Measurements from ENCODE around the gene SH2B2. TPM values are rescaled to one million over a fixed set of nuclear protein-coding genes. Genes with fewer than 3 reads are reported as not detected.

The SH2B2 gene
- total and polyA plus RNA-seq, 2 experiments from 2014 or later = 5.6 to 21.9 TPM

GRCh38 chr7:102260856-102261255 lies 25.8 kb upstream of the SH2B2 start:
- H3K9me3 Mint-ChIP-seq = no peaks in the 10 kb centered on the region
- Histone ChIP-seq H3F3A (replicated peaks; ENCODE audit: low read depth) (0 out of 2 replicates have a peak, but pooled peaks cover 4% of the 10 kb centered on the region), H3K27ac (ENCODE audit: low read depth) (no peak overlapping the region), H3K36me3 (ENCODE audit: insufficient read depth) (no peaks in the 10 kb centered on the region), H3K4me1 (ENCODE audit: insufficient read depth) (no peaks in the 10 kb centered on the region), H3K79me2 (replicated peaks; ENCODE audit: insufficient read depth) (no peaks in the 10 kb centered on the region), H3K4me3 (no peak overlapping the region), H4K20me1 (replicated peaks; ENCODE audit: insufficient read depth) (0 out of 2 replicates have a peak, but pooled peaks cover 3% of the 10 kb centered on the region), H3K27me3 (ENCODE audit: insufficient read depth) (no peaks in the 10 kb centered on the region), H3K9me2 (ENCODE audit: insufficient read depth) (no peaks in the 10 kb centered on the region), H3K4me2 (no peak overlapping the region), H2AFZ (no peak overlapping the region)
- ATAC-seq (peak; percentile 65), DNase-seq (ENCODE audit: low spot score) (peak; percentile 57)
- no peaks in the 10 kb centered on the region for H3K36me3 Mint-ChIP-seq (ENCODE audit: low read depth)
- H3K4me3 Mint-ChIP-seq = no peak overlapping the region
- peaks cover 10% of the 10 kb centered on the region for H3K4me1 Mint-ChIP-seq
- H3K27me3 Mint-ChIP-seq (ENCODE audit: insufficient read depth, low read depth, poor library complexity) = peaks cover 14% of the 10 kb centered on the region
- no peak for TF ChIP-seq ZNF114 (CRISPR knock-in tag; IDR thresholded peaks at IDR 0.05)
- TF ChIP-seq ZNF331 (CRISPR knock-in tag; IDR thresholded peaks at IDR 0.05; ENCODE audit: low read depth) = no peak
- TF ChIP-seq CREB1 (CRISPR knock-in tag; IDR thresholded peaks at IDR 0.05; ENCODE audit: low read depth) = no peak
- no peak for TF ChIP-seq ZNF462 (CRISPR knock-in tag; IDR thresholded peaks at IDR 0.05)
- TF ChIP-seq NANOG (IDR thresholded peaks at IDR 0.05; ENCODE audit: borderline replicate concordance) = no peak
- TF ChIP-seq POLR2AphosphoS5 (IDR thresholded peaks at IDR 0.05; ENCODE audit: low read depth) = no peak
- no peak overlapping the region for H3K27ac Mint-ChIP-seq

- ATAC-seq (no peak), DNase-seq (ENCODE audit: low spot score) (no peak)
- H3K27ac ChIP-seq (ENCODE audit: low read depth) = no peak overlapping the region
- H3K4me3 ChIP-seq = no peak overlapping the region
- H3K4me2 ChIP-seq = no peak overlapping the region
- H3K27me3 ChIP-seq (ENCODE audit: insufficient read depth) = no peaks in the 10 kb centered on the region
- Mint-ChIP-seq H3K27me3 (ENCODE audit: insufficient read depth, low read depth, poor library complexity) (peaks cover 16% of the 10 kb centered on the region), H3K9me3 (no peaks in the 10 kb centered on the region), H3K36me3 (ENCODE audit: low read depth) (no peaks in the 10 kb centered on the region), H3K4me1 (peaks cover 10% of the 10 kb centered on the region), H3K4me3 (no peak overlapping the region), H3K27ac (no peak overlapping the region)
- no peaks in the 10 kb centered on the region for H3K9me2 ChIP-seq (ENCODE audit: insufficient read depth)
- H3F3A ChIP-seq (replicated peaks; ENCODE audit: low read depth) = 0 out of 2 replicates have a peak, but pooled peaks cover 4% of the 10 kb centered on the region
- no peaks in the 10 kb centered on the region for H3K36me3 ChIP-seq (ENCODE audit: insufficient read depth)
- H2AFZ ChIP-seq = no peak overlapping the region
- 0 out of 2 replicates have a peak, but pooled peaks cover 3% of the 10 kb centered on the region for H4K20me1 ChIP-seq (replicated peaks; ENCODE audit: insufficient read depth)
- H3K79me2 ChIP-seq (replicated peaks; ENCODE audit: insufficient read depth) = no peaks in the 10 kb centered on the region
- no peaks in the 10 kb centered on the region for H3K4me1 ChIP-seq (ENCODE audit: insufficient read depth)
- TF ChIP-seq CREB1 (CRISPR knock-in tag; IDR thresholded peaks at IDR 0.05; ENCODE audit: low read depth) = no peak
- TF ChIP-seq EZH2 (IDR thresholded peaks at IDR 0.05; ENCODE audit: low read depth, unreplicated experiment) = no peak
- no peak for TF ChIP-seq STAT1 (IDR thresholded peaks at IDR 0.05; ENCODE audit: unreplicated experiment)
These were observed 25.2 kb upstream of the SH2B2 start for GRCh38 chr7:102261451-102261850.

Measured in GM23338 (cell line).